ENCODE data around the gene CNOT11.
A peak's percentile ranks its signal among the peaks of the same experiment; 100 is the strongest.

CNOT11 gene

GRCh38 chr2:101274142-101274541, 21.5 kb downstream of the CNOT11 start:
- H3K36me3 Mint-ChIP-seq (ENCODE audit: low read depth) = peaks cover 61% of the 10 kb centered on the region
- peak overlapping the region; percentile 81 for H3K27ac Mint-ChIP-seq
- TF ChIP-seq CTCF (IDR thresholded peaks at IDR 0.05) = no peak
- no peak overlapping the region for H3K4me3 Mint-ChIP-seq
- no peaks in the 10 kb centered on the region for H3K9me3 Mint-ChIP-seq
- no peak for DNase-seq
- peaks cover 9% of the 10 kb centered on the region for H3K4me1 Mint-ChIP-seq
- no peaks in the 10 kb centered on the region for H3K27me3 Mint-ChIP-seq (ENCODE audit: low read depth, poor library complexity)

GRCh38 chr2:101277111-101277510, 24.4 kb downstream of the CNOT11 start:
- Mint-ChIP-seq H3K4me3 (no peak overlapping the region), H3K4me1 (peaks cover 9% of the 10 kb centered on the region), H3K27me3 (ENCODE audit: low read depth, poor library complexity) (no peaks in the 10 kb centered on the region), H3K36me3 (ENCODE audit: low read depth) (peaks cover 68% of the 10 kb centered on the region), H3K9me3 (no peaks in the 10 kb centered on the region), H3K27ac (no peak overlapping the region)
- TF ChIP-seq CTCF (IDR thresholded peaks at IDR 0.05) = no peak
- DNase-seq = no peak

- peaks cover 72% of the 10 kb centered on the region for H3K36me3 Mint-ChIP-seq (ENCODE audit: low read depth)
Measured at GRCh38 chr2:101278925-101279324, 26.2 kb downstream of the CNOT11 start.

GRCh38 chr2:101281482-101281881, 28.8 kb downstream of the CNOT11 start:
- Mint-ChIP-seq H3K4me1 (peaks cover 9% of the 10 kb centered on the region), H3K27me3 (ENCODE audit: low read depth, poor library complexity) (no peaks in the 10 kb centered on the region), H3K4me3 (no peak overlapping the region), H3K27ac (no peak overlapping the region), H3K36me3 (ENCODE audit: low read depth) (peaks cover 79% of the 10 kb centered on the region), H3K9me3 (no peaks in the 10 kb centered on the region)
- no peak for TF ChIP-seq CTCF (IDR thresholded peaks at IDR 0.05)
- no peak for DNase-seq

More at GRCh38 chr2:101278925-101279324, 26.2 kb downstream of the CNOT11 start:
- H3K27me3 Mint-ChIP-seq (ENCODE audit: low read depth, poor library complexity) = no peaks in the 10 kb centered on the region
- no peak overlapping the region for H3K4me3 Mint-ChIP-seq
- H3K4me1 Mint-ChIP-seq = peaks cover 9% of the 10 kb centered on the region
- DNase-seq = no peak
- no peak overlapping the region for H3K27ac Mint-ChIP-seq
- no peaks in the 10 kb centered on the region for H3K9me3 Mint-ChIP-seq
- TF ChIP-seq CTCF (IDR thresholded peaks at IDR 0.05) = no peak

- Mint-ChIP-seq H3K27ac (peak overlapping the region; percentile 76), H3K36me3 (ENCODE audit: low read depth) (peaks cover 80% of the 10 kb centered on the region), H3K27me3 (ENCODE audit: low read depth, poor library complexity) (no peaks in the 10 kb centered on the region), H3K9me3 (no peaks in the 10 kb centered on the region), H3K4me1 (peaks cover 4% of the 10 kb centered on the region), H3K4me3 (no peak overlapping the region)
- no peak for TF ChIP-seq CTCF (IDR thresholded peaks at IDR 0.05)
- no peak for DNase-seq
Measured at GRCh38 chr2:101282980-101283379, 30.3 kb downstream of the CNOT11 start.

- H3K27ac Mint-ChIP-seq = no peak overlapping the region
- H3K36me3 Mint-ChIP-seq (ENCODE audit: low read depth) = peaks cover 56% of the 10 kb centered on the region
- no peaks in the 10 kb centered on the region for H3K27me3 Mint-ChIP-seq (ENCODE audit: low read depth, poor library complexity)
- DNase-seq = no peak
- H3K4me3 Mint-ChIP-seq = no peak overlapping the region
- no peaks in the 10 kb centered on the region for H3K9me3 Mint-ChIP-seq
- no peaks in the 10 kb centered on the region for H3K4me1 Mint-ChIP-seq
- TF ChIP-seq CTCF (IDR thresholded peaks at IDR 0.05) = no peak
Measured at GRCh38 chr2:101286684-101287083, 34.0 kb downstream of the CNOT11 start.

Data from nephron progenitor cell (in vitro differentiated cells).